NOMO-1 treated with dmso at 0.1 percent for 144 hours (cell line): ENCODE data around the gene FHIT.
"Not testable (repeated sequence)": the region's sequence is repeated elsewhere in the genome, so short reads cannot be mapped to it uniquely, and the experiment has no call there.

Source experiments
- DNase-seq: peaks from one replicate; lab custom pipeline; 2025; ENCODE audit not compliant: unreplicated experiment; lab: John Stamatoyannopoulos, UW

FHIT gene

GRCh38 chr3:60948488-60948887, 302.8 kb downstream of the FHIT start:
- peak; percentile 12 for DNase-seq

GRCh38 chr3:60935709-60936108, 315.5 kb downstream of the FHIT start:
- no peak for DNase-seq

GRCh38 chr3:60933824-60934223, 317.4 kb downstream of the FHIT start:
- DNase-seq = no peak

- DNase-seq = peak; percentile 50
Measured at GRCh38 chr3:60932643-60933042, 318.6 kb downstream of the FHIT start.

DNA sequence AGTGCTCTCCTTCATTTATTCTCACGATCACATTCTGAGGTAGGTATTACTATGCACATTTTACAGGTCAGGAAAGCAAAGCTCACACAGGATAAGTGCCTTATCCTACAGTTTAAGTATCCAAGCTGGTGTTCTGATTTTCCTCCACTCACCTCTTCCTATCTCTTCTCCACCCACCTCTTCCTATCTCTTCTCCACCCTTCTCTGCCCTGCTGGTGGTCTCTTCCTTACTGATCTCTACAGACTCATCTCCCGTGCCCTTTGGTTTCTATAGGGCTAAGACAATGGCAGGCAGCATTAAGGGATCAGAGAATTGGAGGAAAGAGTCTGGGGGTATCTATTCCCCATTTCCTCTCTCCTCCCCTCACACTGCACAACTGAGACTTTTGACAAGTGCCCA, 319.1 kb downstream of the FHIT start:
- no peak for DNase-seq

DNA sequence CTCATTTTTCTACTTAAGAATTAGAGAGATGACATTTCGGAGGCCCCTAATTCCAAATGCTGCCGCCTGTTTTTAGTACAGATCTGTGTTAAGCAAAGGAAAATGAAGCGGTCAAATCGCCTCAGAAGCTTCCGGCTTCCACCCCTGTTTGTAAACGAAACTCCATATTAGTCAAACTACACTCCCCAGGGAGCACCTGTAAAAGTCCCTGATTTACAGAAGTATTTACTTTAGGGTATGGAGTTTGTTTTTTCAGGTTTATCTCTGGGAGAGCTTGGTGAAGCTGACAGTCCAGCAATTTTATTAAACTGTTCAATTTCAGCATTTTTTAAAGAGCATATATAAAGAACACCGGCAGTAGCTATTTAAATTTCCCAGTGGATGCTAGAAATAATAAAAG, 319.8 kb downstream of the FHIT start:
- no peak for DNase-seq

DNA sequence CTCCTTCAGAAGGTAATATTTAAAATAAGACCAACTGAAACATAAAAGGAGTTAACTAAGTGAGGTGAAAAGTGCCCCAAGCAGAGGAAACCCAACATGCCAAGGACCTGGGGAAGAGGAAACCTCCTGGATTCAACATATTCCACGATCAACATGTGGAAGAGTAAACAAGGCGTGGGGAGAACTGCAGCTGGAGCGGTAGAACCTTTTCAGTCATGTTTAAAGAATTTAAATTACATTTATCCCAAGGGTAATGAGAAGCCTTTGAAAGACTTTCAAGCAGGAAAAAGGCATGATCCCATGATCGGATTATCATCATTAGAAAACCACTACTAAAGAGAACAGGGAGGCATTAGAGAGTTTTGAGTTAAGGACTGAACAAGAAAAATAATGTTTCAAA, 330.7 kb downstream of the FHIT start:
- no peak for DNase-seq

DNA sequence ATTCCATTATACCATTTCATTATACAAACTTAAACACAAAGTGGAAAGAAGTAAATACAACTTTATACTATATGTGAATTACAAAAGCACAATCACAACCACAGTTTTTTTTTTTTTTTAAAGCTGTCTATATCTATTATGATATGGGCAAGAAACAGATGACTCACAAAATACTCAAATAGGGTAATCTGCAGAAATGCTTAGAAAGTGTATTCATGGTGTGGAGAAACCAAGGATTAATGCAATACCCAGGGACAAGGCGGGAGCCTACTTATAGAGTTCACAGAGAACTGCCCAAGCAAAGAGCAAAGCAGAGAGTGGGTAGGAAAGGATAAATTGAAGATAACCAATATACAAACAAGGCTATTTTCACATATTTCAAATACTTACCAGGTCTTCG, 332.0 kb downstream of the FHIT start:
- no peak for DNase-seq

GRCh38 chr3:60917141-60917540, 334.1 kb downstream of the FHIT start:
- no peak for DNase-seq

GRCh38 chr3:60916546-60916945, 334.7 kb downstream of the FHIT start:
- no peak for DNase-seq

- DNase-seq = no peak
Measured at GRCh38 chr3:60913474-60913873, 337.8 kb downstream of the FHIT start.

- no peak for DNase-seq
Measured at GRCh38 chr3:60912876-60913275, 338.4 kb downstream of the FHIT start.

DNA sequence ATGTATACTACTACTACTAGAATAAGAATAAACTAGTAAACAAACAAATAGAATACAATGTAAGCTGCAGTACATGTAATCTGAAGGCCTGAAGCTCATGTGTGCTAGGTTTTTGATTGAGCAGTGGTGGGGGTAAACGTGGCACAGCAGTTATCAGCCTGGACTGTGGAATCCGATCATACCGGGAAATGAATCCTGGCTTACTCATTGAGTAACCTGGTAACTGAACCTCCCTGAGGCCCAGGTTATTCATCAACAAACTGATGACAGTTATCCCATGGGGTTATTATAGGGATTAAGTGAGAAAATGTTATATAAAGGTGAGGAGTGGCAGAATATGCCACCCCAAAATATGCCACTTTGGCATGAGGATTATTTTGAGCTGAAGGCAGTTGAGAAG, 339.1 kb downstream of the FHIT start:
- DNase-seq = no peak

DNA sequence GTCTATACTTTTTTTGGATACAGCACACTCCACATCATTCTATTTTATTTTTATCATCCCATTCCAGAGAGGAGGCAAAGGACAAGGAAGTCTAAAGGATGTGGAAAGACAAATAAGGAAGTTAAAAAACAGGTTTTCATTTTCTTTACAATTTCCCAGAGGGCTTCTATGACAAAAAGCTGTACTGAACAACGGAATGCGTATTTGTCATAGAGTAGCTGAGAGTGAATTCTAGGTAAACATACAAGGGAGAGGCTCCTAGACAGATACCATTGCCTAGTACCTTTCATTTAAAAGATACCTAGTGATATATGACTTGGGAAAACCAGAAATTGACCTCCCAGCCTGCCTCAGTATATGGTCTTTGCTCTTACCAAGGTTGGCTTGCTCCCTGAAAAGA, 341.7 kb downstream of the FHIT start:
- DNase-seq = no peak

DNA sequence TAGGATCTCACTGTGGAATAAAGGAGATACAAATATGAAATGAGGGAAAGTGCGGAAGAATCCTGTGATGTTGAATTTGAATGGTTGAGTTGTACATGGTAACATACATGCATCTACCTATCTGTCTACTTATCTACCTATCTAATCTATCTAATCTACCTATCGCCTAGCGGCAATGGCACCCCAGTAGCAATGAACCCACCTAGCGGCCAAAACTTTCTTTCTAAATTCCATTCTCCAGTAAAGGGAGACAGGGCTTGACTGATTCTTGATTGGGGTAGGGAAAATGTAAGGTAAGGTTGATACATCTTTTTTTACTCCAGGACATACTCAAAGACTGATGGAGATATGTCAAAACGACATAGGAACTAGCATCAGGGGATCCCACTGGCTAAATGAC, 345.0 kb downstream of the FHIT start:
- DNase-seq = no peak

GRCh38 chr3:60898321-60898720, 352.9 kb downstream of the FHIT start:
- no peak for DNase-seq

GRCh38 chr3:60893946-60894345, 357.3 kb downstream of the FHIT start:
- no peak for DNase-seq

DNA sequence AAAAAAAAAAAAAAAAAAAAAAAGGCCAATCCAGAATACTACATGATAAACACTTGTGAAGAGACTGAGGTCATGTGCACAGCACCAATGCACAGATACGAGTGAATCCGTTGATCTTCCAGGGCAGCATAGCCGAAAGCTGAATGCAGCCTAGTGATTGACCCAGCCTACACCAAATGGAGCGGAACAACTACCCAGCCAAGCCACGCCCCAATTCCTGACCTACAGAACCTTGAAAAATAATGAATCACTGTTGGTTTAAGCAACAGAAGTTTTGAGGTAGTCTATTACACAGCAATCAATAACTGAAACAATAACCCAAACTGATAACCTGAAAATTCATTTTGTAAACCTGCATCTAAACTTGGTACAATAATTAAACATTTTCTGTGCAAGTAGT, 361.0 kb downstream of the FHIT start:
- no peak for DNase-seq

GRCh38 chr3:60888952-60889351, 362.3 kb downstream of the FHIT start:
- not testable (repeated sequence) for DNase-seq

- DNase-seq = no peak
Measured at GRCh38 chr3:60887574-60887973, 363.7 kb downstream of the FHIT start.

GRCh38 chr3:60886518-60886917, 364.7 kb downstream of the FHIT start:
- DNase-seq = no peak

DNA sequence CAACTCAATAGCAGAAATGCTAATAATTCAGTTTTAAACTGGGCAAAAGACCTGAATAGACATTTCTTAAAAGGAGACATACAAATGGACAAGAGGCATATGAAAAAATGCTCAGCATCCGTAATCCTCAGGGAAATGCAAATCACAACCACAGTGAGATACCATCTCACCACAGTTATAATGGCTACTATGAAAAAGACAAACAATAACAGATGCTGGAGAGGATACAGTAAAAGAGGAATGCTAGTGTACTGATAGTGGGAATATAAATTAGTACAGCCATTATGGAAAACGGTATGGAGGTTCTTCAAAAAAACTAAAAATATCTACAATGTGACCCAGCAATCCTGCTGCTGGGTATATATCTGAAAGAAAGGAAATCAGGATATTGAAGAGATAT, 367.2 kb downstream of the FHIT start:
- DNase-seq = no peak

- DNase-seq = no peak
Measured at GRCh38 chr3:60877188-60877587, 374.1 kb downstream of the FHIT start.

DNA sequence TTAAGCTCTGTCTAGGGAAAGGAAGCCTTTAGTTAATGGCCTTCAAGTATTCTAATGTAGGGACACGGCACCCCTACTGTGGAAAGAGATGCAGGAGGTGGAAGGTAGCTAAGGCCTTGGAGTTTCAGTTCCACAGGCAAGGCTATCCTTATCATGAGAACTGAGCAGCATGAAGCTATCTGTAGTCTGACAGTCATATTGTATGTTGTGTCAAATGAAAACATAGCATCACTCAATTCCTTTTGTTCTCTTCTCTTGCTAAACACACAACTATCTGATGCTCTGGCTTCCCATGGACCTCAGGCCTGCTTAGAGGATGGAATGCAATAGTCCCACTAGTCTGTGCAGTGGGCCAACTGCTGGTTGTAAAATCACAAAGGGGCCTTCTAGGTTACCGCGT, 380.9 kb downstream of the FHIT start:
- DNase-seq = no peak
